ENCODE data around the gene EFHC2. TPM values are rescaled to one million over a fixed set of nuclear protein-coding genes. Genes with fewer than 3 reads are reported as not detected.
"Not testable (repeated sequence)": the region's sequence is repeated elsewhere in the genome, so short reads cannot be mapped to it uniquely, and the experiment has no call there.

EFHC2 gene
- total RNA-seq, 1 donor from 2014 or later = not detected

DNA sequence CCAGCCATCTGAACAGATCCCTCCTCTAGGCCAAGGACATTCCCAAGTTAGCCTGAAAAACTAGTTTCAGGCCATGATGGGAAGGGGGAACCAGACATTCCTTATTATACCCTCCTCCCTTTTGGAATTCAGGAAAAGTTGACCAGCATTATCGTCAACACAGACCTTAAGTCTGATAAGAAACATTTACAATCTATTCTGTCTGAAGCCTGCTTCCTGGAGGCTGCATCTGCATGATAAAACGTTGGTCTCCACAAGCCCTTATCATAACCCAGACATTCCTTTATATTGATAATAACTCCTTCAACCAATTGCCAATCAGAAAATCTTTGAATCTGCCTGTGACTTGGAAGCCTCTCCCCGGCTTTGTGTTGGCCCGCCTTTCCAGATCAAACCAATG is 44.3 kb downstream of the EFHC2 start:
- no peak for DNase-seq (ENCODE audit: low read depth in 2 of 2)

DNA sequence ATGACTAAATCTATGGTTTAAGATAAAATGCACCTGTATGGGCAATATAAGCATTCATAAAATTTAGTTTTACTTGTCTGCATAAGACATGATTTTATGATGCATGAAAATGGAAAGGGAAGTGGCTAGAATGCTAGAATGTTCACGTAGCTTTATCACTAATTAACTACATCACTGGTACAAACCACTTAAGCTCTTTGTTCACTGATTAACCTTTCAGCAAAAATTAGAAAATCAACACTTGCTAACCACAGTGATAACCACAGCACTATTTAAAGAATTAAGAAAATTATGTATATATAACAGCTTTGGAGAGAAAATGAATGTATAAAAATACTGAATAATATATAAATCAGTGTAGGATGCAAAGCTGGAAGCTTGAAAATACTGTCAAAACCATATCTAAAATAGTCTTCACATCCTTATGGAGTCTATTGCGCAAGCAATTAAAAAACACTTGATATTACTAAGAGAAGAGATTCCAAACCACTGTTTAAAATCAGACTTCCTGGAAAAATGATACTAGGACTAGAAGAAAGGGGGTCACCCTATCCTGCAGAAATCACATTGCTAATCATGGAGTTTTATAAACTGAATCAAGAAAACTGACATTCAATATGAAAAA is 51.9 kb downstream of the EFHC2 start:
- DNase-seq (ENCODE audit: low read depth in 2 of 2) = no peak

DNA sequence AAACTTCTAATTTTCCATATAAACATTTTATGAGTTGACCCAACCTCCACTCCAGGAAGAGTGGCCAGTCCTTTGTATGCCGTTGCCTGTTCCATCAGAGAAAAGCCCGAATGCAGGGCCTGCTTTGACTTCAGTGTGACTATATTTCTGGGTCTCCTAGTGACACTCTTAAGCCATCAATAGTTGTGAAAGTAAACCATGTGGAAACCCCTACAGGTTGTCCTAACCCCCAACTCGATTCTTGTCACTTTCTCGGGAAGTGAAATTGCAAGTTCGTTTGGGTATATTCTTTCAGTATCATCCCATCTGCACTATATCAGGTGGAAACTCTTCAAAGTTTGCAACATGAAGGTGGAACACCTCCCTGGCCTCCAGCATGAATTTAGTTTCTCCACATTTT is 52.8 kb downstream of the EFHC2 start:
- no peak for DNase-seq (ENCODE audit: low read depth in 2 of 2)

DNA sequence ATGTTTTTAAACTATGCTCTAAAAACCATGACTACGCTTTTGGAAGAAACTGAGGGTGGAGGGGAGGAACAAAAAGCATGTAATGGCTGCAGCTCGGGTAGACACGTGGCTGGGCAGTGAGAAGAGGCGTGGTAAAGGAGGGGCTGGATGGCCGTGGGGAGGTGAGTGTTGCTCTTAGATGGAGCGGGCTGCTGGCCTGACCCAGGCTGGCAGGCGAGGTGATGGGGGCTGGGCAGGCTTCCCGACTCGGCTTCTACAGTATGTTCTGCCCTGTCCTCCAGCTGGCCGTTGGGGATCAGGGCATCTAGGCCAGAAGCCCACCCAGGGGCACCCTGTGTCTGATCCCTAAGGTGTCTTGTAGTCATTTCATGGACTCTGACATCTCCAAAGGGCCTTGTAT is 60.7 kb downstream of the EFHC2 start:
- DNase-seq (ENCODE audit: low read depth in 2 of 2) = no peak

DNA sequence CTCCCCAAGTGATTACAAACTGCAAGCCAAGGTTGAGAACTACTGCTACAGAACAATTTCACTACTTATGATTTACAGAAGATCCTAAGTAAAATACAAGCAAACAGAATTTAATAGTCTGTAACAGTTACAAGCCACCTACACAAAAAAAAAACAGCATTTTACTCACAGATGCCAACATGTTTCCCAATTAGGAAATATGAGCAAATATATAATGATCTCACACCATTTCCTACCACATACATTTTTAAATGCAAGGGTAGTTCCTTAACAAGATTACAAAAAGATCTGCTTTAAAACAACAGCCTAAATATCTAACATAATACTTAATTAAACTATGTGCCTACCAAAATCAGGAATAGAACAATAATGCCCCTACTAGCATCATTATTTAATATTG is 63.4 kb downstream of the EFHC2 start:
- no peak for DNase-seq (ENCODE audit: low read depth in 2 of 2)

DNA sequence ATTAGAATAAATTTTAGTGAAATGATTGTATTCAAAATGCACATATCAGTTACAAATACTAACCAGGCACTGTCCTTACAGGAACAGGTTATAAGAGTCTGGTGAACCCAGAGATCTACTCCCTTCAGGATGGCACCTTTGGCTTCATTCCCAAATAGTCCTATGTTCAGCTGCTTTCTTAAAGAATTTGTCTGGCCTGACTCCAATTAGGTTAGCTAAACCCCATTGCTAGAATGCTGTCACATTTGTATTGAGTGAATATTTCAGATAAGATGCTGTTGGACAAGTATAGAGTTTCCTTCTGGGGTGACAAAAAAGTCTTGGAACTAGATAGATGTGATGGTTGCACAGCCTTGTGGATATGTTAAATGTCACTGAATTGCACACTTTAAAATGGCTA is 69.4 kb downstream of the EFHC2 start:
- no peak for DNase-seq (ENCODE audit: low read depth in 2 of 2)

DNA sequence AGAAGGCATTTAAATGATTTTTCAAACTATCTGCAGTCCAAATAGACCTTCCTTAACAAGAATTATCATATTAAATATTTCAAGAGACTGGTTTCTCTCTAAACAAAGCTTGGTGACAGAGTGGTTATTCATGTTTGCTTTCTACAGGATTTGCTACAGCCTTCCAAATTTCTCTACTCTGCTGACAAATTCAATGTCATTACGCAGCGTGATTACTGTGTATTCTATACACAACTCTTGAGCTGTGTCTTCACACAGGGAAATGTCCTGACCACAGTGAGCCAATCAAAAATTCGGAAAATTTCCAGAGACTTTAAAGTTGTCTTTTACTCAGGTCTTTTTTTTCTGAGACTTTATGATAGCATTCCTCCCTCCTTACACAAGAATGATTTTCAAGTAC is 75.6 kb downstream of the EFHC2 start:
- no peak for DNase-seq (ENCODE audit: low read depth in 2 of 2)

DNA sequence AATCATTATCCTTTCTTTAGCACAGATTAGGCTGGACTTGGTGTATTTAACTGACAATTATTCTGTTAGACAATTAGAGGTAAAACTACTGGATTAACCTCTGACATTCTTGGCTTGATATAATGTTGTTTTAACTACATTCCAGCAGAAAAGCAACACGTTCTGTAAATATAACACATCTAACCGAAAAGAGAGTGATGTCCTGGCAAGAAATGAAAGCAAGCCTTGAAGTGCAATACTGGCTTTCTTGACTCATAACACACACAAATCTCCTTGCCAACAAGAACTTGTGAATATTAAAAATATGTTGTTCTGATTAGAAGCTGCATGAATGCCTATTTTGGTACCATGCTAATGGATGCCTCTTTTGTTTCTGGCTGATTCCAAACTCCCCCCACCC is 76.4 kb downstream of the EFHC2 start:
- no peak for DNase-seq (ENCODE audit: low read depth in 2 of 2)

DNA sequence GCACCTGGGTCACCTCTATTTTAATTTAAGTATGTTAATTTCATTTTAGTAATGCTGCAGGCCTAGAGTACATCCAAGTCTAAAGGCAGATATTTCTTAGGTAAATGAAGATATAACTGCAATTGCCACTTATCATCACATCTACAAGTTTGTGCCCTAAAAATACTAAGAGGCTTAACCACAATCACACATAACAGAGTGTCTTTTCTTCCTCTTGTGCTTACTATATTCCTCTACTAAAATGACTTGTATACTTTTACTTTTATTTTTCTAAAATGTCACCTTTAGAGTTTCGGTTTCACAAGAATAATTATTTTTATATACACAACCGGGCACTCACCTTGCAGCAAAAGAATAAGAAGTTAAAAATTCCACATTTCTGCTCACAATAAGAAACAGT is 77.9 kb downstream of the EFHC2 start:
- no peak for DNase-seq (ENCODE audit: low read depth in 2 of 2)

DNA sequence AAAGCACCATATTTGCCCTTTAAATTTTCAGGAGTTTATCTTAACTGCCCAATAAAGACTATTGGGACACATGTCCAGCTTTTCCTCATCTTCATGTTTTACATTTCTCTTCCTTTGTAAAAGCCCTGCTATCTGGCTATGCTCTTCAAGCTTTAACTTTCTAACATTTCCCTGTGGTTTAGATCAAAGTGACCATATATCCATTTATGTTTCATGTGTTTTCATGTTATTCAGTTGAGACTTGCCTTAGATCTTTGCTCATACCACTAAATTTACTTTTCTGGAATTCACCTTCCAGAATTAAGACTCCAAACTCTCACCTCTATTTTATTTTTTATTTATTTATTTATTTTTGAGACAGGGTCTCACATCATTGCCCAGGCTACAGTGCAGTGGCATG is 78.5 kb downstream of the EFHC2 start:
- no peak for DNase-seq (ENCODE audit: low read depth in 2 of 2)

DNA sequence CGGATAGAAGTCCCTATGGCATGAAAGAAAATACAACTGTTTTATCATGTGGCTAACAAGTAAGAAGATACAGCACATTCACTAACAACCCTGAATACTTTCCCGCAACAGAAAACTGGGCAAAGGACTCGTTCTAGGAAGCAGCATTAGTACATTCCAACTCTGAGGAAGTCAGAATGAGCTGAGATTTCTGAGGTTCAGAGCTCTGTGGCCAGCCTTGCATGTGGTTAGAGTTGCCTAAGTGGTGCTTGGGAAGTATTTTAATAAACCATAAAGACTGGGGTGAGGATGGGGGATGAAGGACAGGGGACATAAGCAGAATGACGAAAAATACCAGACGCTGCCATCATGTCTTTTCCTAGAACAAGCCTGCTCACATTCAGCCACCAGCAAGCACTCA is 82.2 kb downstream of the EFHC2 start:
- no peak for DNase-seq (ENCODE audit: low read depth in 2 of 2)

DNA sequence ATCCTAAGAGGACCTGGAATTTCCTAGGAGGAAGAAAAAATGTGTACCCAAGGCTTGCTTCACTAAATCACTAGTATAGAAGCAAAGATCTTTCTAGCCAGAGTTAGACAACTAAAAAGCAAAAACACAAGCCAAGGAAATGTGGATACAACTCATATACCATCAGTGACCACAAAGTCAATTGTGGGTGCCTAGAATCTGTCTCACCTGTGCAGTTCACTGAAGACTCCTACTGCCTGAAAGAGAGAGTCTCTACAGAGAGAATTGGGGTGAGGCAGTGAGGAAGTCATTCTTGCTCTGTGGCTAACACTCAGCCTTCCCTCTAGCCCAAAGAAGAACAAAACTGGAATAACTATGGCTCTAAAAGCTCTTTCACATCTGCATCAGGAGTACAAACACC is 82.9 kb downstream of the EFHC2 start:
- no peak for DNase-seq (ENCODE audit: low read depth in 2 of 2)

DNA sequence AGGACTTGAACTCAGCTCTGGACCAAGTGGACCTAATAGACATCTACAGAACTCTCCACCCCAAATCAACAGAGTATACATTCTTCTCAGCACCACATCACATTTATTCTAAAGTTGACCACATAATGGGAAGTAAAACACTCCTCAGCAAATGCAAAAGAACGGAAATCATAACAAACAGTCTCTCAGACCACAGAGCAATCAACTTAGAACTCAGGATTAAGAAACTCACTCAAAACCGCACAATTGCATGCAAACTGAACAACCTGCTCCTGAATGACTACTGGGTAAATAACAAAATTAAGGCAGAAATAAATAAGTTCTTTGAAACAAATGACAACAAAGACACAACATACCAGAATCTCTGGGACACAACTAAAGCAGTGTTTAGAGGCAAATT is 87.7 kb downstream of the EFHC2 start:
- DNase-seq (ENCODE audit: low read depth in 2 of 2) = not testable (repeated sequence)

DNA sequence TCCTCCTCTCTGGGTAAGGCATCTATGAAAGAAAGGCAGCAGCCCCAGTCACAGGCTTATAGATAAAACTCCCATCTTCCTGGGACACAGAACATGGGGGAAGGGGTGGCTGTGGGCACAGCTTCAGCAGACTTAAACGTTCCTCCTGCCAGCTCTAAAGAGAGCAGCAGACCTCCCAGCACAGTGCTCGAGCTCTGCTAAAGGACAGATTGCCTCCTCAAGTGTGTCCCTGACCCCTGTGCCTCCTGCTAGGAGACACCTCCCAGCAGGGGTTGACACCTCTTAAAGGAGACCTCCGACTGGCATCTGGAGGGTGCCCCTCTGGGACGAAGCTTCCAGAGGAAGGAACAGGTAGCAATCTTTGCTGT is 89.9 kb downstream of the EFHC2 start:
- no peak for DNase-seq (ENCODE audit: low read depth in 2 of 2)

DNA sequence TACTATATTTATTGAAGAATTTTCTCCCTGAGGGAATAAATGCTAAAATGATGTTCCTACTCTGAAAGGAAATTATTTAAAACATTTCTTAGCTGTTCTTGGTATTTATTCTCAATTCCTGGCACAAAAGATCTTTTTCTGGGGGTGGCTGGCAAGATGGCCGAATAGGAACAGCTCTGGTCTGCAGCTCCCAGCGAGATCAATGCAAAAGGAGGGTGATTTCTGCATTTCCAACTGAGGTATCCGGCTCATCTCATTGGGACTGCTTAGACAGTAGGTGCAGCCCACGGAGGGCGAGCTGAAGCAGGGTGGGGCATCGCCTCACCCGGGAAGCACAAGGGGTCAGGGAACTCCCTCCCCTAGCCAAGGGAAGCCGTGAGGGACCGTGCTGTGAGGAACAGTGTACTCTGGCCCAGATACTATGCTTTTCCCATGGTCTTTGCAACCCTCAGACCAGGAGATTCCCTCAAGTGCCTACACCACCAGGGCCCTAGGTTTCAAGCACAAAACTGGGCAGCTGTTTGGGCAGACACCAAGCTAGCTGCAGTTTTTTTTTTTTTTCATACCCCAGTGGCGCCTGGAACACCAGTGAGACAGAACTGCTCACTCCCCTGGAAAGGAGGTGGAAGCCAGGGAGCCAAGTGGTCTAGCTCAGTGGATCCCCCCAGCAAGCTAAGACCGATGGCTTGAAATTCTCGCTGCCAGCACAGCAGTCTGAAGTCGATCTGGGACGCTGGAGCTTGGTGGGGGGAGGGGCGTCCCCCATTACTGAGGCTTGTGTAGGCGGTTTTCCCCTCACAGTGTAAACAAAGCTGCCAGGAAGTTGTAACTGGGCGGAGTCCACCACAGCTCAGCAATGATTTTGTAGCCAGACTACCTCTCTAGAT is 90.5 kb downstream of the EFHC2 start:
- DNase-seq (ENCODE audit: low read depth in 2 of 2) = peak in 1 of 2 donors; percentile 6

DNA sequence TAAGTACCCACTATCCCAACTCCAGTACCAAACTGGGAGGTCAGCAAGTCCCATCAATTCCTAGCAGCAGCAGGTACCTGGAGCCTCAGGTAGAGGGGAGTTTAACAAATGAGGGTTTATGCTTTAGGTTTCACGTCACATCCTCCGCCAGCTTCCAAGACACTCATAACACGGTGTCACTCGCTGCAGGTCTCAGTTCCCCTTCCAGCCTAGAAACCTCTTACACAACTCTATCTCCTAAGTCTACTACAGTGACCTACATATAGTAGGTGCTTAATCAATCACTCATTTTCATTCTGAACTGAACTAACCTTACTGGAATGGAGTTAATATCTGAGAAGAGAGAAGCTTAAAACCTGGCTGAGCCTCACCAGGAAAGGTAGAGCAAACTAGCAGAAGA is 96.0 kb downstream of the EFHC2 start:
- DNase-seq (ENCODE audit: low read depth in 2 of 2) = no peak

DNA sequence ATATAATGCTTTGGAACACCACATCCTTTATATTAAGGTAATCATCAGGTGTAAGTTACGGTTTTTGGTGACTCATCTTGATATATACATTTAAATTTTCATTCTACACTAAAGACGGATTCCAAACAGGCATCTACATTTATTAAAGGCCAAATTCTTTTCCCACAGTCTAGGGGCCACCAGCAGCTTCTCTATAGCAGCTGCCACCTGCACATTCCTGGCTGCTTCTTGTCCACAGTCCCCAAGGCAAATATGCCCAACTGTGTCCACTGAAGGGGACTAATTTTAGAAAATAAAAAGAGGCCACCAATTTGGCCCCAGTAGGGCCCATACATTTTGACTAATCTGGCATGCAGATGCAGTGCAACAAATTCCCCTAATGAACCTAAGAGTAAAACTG is 96.6 kb downstream of the EFHC2 start:
- DNase-seq (ENCODE audit: low read depth in 2 of 2) = no peak

DNA sequence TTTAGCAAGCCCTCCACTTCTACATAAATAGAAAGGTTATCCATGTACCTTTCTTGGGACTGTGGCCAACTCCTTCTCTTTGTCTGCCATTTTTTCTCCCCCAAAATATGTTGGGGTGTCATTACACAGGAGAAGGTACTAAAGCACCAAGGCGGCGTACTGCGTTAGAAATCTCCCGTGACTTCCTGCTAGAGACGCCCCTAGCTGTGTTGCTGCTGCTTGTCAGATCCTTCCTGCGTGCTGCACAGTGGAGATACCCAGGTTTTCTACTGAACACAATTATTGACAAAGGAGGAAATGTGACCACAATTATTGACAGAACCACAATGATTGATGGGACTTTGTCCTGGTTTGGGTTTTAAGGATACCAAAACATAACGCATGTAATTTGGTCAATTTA is 97.7 kb downstream of the EFHC2 start:
- no peak for DNase-seq (ENCODE audit: low read depth in 2 of 2)

DNA sequence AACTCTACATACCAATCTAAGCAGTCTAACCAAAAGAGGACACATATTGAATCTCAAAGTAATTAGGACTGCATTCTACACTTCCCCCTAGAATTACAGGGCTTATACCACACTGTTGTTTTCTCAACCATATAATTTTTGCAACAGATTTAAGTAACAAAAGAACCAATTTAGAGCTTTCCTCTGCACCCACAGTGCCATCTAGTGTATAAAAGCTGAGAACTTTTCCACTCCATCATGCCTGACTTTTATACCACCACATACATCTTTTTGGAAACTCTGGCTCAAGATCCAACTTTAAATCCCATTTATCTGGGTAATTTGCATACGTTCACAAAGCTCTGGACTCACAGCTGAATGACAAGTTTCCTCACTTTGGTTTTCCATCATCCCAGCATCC is 99.5 kb downstream of the EFHC2 start:
- DNase-seq (ENCODE audit: low read depth in 2 of 2) = peak; percentile 9 to 19

DNA sequence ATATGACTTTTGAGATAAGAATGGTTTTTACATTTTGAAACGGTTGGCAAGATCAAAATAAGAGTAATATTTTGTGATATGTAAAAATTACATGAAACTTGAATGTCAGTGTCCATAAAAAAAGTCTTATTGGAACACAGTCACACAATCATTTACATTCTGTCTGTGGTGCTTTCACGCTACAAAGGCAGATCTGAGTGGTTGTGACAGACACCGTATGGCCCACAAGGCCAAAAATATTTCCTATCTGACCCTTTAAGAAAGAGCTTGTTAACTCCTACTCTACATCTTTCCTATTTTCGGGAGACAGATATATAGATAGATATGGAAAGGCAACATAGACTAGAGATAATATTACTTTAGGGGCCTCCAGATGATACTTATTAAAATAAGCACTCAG is 101.9 kb downstream of the EFHC2 start:
- no peak for DNase-seq (ENCODE audit: low read depth in 2 of 2)

DNA sequence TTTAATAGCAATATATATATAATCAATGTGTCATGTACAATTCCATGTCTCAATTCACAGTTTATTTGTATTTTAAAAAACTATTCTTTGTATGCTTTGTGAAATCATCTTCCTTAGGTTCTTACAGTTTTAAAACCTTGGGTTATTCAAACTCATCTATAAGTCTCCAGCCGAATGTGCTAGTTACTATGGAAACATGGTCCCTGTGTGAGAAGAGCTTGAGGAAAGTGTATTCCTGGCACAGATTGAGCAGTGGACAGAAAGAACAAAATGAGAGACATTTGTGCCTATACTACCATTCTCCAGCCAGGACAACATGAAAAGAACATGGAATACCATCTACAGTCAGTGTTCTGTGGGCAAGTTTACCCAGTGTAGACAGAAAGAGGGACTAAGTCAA is 103.4 kb downstream of the EFHC2 start:
- no peak for DNase-seq (ENCODE audit: low read depth in 2 of 2)

DNA sequence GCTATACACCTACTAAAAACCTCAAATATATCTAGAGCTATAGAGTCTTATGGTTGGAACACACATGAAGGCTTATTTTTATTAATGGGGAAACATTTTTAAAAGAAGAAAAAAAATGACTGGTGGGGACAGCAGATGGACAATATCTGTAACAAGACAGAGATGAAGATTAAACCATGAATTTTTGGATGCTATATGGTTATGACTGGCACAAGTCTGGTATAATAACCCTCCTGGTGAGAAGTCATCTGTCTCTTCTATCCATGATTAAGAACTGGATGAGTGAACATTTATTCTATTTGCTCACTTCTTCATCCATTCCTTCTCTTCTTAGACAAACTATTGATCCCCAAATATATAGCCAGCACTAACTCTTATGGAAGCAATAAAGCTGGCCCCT is 104.4 kb downstream of the EFHC2 start:
- DNase-seq (ENCODE audit: low read depth in 2 of 2) = no peak

DNA sequence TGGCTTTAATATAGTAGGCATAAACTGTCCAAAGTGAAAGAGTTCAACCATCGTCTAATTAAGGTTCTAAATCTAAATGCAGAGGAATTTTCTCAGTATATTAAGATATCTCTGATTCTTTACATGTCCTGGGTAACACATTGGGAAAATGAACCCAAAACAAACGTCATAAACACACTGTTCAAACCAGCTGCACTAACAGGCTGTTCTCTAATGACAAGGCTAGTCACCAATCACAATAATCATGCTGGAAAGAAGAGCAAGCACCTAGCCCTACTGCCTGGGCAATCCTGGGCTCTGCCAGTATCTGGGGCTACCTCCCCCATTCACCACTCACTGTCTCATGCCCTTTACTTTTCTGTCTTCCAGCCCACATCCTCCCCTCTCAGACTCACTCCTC is 107.9 kb downstream of the EFHC2 start:
- no peak for DNase-seq (ENCODE audit: low read depth in 2 of 2)

All from dermis microvascular lymphatic vessel endothelial cell (primary cell).